Vagina (tissue), 2 donors: Measurements from ENCODE around the gene TMEM235.

ENCODE experiments used
- CTCF ChIP-seq, 3 experiments: fragments of 450-650 bp in 2 of 3; fragments of 200-600 bp in 1 of 3; sonication (generic) in 1 of 3; IDR thresholded peaks; one replicate each; pipeline ENCODE4 v1.5.1; 2017 to 2019; ENCODE audit warnings: antibody characterized with exemption in 3 of 3, mild to moderate bottlenecking in 2 of 3, moderate library complexity in 2 of 3
- POLR2A ChIP-seq, 2 donors: fragments of 450-650 bp; IDR thresholded peaks; one replicate each; pipeline ENCODE4 v1.6.1; 2017; ENCODE audit warnings: antibody characterized with exemption in 2 of 2, mild to moderate bottlenecking in 2 of 2, moderate library complexity in 2 of 2
- POLR2AphosphoS5 ChIP-seq, 2 donors: sonication (generic); formaldehyde crosslinking; IDR thresholded peaks; one replicate each; pipeline ENCODE4 v1.9.0; 2017; ENCODE audit warnings: antibody characterized with exemption in 2 of 2, mild to moderate bottlenecking in 2 of 2, low read depth in 1 of 2; ENCODE audit not compliant: insufficient read depth in 1 of 2

DNA sequence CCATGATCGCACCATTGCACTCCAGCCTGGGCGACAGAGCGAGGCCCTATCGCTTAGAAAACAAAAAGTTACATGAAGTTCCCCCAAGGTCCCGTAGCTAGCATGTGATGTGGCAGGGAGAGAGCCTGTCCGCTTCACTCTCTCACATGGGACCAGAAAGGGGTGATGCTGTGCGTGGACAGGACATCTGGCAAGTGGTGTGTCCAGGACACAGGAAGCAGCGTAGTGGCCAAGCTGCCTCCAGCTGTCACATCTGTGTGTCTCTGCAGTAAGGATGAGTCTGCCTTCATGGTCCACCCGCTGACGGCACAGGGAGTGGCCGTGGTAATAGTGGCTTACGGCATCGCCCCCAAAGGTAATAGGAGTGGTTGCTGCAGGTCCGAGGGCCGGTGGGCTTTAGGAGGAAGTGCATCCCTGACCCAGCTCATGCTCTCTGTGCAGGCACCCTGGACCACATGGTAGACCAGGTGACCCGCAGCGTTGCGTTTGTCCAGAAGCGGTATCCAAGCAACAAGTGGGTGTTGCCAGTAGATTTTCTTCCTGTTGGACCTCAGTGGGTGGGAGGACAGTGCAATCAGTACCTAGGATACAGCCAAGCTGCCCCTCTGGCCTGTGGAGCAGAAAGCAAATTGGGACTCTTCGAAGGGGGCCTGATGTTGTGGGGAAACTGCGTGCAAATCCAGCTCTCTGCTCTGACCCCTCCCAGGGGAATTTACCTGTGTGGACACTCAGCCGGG lies 26.9 kb upstream of the TMEM235 start:
- TF ChIP-seq CTCF (IDR thresholded peaks at IDR 0.05) (no peak), POLR2A (IDR thresholded peaks at IDR 0.05) (no peak), POLR2AphosphoS5 (IDR thresholded peaks at IDR 0.05; ENCODE audit: insufficient read depth in 1 of 2, low read depth in 1 of 2) (no peak)
